ENCODE data around the gene SRSF8.
"Not testable (repeated sequence)": the region's sequence is repeated elsewhere in the genome, so short reads cannot be mapped to it uniquely, and the experiment has no call there.

Gene SRSF8

DNA sequence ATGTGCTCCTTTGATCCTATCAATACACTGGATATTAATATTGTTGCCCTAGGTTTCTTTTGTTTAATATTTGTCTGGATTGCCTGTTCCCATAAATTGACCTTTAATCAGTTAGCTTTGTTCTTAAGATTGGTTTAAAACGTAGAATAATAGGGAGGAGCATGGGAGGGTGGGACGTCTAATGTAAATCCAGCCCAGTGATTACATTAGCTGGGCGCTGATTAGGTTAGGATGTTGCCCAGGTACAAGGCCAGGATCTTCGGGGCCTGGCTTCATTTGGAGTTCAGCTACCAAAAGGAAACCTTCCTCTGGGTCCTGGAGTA is at the start of gene SRSF8:
SRSF8 (plus strand) TSS at position 204 of the 323 bp plus-strand sequence. CDS start 308 bp downstream, outside the sequence.
- DNase-seq, result no peak

- DNase-seq, result not testable (repeated sequence)
Measured at GRCh38 chr11:95021468-95021867, 45.3 kb upstream of the SRSF8 start.

DNA sequence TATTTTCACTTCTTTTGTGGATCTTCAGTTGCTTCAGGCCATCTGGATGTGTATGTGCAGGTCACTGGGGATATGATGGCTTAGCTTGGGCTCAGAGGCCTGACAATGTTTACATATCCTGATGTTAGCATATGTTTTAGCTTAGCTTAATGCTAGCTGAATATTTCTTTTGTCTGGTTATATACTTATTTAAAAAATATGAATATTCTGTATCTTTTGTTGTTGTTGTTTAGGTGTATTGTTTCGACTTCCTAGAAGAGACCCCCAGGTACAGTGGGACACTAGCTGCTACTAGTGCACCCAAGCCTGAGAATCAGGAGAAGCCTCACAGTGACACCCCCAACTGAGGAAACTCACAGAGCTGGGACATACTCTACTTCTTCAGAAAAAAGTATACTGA is 41.8 kb upstream of the SRSF8 start, which contains the start of gene KDM4E:
KDM4E (plus strand) TSS at position 301 of the 400 bp plus-strand sequence. CDS start 300 bp downstream, outside the sequence.
- no peak for DNase-seq

DNA sequence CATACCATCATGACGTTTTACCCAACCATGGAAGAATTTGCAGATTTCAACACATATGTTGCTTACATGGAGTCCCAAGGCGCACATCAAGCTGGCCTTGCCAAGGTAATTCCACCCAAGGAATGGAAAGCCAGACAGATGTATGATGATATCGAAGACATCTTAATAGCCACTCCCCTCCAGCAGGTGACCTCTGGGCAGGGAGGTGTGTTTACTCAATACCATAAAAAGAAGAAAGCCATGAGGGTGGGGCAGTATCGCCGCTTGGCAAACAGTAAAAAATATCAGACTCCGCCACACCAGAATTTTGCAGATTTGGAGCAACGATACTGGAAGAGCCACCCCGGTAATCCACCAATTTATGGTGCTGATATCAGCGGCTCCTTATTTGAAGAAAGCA is 41.1 kb upstream of the SRSF8 start:
- DNase-seq, result not testable (repeated sequence)

DNA sequence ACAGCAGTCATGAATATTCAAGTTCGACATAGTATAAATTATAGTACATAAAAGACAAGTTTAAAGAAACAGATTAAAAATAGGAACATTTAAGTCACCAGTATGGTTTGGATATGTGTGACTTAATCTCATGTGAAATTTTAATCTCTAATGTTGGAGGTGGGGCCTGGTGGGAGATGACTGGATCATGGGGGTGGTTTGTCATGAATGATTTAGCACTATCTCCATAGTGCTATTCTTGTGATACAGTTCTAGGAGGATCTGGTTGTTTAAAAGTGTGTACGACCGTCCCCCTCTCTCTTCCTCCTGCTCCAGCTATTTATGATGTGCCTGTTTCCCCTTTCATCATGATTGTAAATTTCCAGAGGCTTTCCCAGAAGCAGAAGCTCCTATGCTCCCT is 38.4 kb upstream of the SRSF8 start:
- DNase-seq, result no peak

DNA sequence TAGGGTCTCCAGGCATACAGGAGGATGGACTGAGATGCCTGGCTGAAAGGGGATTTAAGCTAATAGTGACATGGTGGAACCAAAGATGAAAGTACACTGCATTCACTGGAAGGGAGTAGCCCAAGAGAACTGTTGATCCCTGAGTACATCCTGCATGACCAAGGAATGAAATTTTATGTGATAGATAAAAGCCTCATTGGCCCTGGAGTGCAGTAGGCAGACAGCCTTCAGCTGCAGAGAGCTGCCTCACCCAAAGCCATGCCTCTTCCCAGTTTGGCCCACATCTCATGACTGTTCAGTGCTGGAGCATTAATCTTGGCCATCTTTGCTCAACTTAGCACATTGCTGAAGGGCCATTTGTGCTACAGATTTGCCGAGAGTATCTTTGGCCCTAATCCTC is 33.7 kb upstream of the SRSF8 start:
- no peak for DNase-seq

GRCh38 chr11:95035316-95035715 is 31.4 kb upstream of the SRSF8 start:
- no peak for DNase-seq

- peak; percentile 65 for DNase-seq
Measured at GRCh38 chr11:95037356-95038035, 29.2 kb upstream of the SRSF8 start.

DNA sequence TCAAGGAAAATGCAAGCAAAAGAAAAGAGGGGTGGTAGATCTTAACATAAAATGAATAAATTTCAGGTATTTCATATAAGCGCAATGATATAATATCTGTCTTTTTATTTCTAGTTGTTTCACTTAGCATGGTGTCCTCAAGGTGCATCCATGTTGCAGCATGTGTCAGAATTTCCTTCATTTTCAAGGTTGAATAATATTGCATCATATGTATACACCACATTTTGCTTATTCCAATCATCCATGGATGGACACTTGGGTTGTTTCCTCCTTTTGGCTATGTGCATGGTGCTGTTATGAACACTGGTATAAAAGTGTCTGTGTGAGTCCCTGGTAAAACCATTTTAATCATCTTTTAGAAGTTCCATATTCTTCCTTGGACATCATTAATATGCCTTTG is 24.5 kb upstream of the SRSF8 start:
- DNase-seq, result no peak

DNA sequence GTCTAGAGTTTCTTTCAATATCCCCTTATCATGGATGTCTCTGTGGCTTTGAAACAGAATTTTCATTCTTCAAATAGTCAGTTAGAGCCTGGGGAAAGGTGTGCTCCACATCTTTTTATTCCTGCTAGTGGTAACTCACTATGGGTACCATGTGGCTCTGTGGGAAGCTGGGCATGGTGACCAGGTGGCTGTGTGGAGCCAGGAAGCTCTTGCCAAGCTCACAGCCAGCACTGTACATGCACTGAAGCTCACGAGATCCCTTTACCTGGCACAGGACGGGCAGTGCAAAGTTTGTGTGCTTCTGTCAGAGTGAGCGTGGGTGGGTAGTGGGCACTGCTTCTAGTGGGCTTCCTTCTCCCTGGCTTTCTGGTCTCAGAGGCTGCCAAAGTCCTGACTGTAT is 23.8 kb upstream of the SRSF8 start:
- no peak for DNase-seq

DNA sequence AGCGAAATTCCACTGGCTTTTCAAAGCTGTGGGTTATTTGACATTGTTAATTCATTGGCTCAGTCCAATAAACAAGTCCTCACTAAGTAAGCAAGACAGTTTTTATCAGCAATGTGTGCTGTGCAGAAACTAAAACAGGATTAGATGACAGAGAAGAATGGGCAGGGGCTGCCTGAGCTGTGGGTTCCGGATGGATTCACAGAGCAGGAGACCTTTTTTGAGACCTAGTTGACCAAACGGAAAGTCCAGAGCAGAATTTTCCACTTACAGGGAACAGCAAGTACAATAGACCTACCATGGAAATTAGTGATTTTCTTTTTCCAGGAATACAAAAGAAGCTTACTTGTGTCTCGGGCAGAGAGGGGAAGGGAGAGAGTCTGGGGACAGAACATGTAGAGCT is 22.7 kb upstream of the SRSF8 start:
- no peak for DNase-seq

DNA sequence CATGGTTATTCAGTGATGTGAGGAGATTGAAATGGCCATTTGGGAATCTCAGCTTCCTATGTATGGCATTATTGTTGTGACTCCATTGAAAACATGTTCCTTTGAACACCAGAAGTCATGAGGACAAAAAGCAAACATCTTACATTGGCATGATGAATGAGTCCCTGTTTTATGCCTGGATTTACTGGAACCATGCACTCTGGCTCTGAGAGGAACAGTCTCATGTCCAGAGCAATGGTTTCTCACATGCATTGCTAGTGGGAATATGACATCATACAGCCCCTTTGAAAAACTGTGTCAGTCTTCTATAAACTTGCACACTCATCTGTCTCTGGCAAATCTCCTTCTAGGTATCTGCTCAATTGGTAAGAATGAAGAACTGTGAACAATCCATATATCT is 20.9 kb upstream of the SRSF8 start:
- no peak for DNase-seq

GRCh38 chr11:95049122-95049521 is 17.6 kb upstream of the SRSF8 start, which contains the start of gene KDM4F:
Gene KDM4F, plus strand, starts transcription at chr11:95049422.
- not testable (repeated sequence) for DNase-seq

GRCh38 chr11:95050595-95051202 is 16.0 kb upstream of the SRSF8 start:
- DNase-seq, result no peak

DNA sequence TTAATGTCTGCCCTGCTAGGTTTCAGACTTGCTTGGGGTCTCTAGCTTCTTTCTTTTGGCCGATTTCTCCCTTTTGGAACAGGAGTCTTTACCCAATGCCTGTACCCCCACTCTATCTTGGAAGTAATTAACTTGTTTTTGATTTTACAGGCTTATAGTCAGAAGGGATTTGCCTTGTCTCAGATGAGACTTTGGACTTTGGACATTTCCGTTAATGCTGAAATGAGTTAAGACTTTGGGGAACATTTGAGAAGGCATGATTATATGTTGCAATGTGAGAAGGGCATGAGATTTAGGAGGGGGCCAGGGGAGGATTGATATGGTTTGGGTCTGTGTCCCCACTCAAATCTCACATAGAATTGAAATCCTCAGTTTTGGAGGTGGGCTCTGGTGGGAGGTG is 12.4 kb upstream of the SRSF8 start:
- no peak for DNase-seq

- DNase-seq, result no peak
Measured at GRCh38 chr11:95055283-95055897, 11.3 kb upstream of the SRSF8 start.

GRCh38 chr11:95057959-95058358 is 8.8 kb upstream of the SRSF8 start:
- DNase-seq, result no peak

DNA sequence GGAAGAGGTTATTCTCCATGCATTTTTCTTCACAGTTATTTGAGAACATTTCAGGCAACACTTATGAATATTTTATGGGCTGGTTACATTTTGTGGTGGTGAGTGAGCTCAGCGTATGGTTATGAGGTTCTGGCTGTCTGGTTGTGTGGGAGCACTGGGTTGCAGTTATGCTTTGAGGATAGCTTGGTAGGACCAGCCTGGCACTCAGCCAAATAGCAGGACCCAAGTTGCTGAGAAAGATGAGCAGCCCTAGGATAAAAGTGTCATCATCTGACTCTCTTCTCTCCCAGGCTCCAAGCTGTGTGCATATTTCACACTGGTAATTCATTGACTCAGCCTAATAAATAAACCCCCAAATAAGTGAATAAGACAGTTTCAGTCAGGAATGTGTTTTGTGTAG is 8.1 kb upstream of the SRSF8 start:
- DNase-seq, result no peak

DNA sequence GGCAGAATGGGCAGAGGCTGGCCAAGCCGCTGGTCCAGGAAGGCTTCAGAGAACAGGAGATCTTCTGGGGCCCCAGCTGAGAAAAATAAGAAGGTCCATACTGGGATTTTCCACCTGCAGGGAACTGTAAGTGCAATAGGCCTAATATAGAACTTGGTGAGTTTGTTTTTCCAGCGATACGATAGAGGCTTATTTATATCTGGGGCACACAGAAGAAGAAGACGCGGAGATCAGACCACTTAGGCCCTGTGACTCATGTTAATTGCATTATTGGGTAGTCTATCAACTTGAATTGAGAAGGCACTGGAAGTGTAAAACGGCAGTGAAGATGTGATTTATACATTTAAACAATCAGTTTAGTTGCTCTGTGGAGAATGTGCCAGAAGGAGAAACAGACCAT is 7.7 kb upstream of the SRSF8 start:
- no peak for DNase-seq

DNA sequence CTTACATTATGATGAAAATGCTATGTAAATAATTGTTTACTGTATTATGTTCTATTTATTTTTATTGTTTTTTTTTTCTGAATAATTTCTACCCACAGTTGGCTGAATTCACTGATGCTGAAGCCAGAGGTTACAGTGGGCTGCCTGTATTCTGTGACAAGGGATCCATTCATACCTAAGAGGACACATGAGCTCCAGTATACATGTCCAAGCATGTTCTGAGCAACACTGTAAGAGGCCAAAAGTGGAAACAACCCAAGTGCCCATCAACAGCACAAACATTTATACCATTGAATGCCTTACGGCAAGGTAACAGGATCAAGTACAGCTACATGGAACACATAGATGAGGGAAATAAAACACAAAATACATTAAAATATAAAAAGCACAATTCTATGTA is 1.4 kb upstream of the SRSF8 start:
- DNase-seq, result no peak

GRCh38 chr11:95067039-95067840 is 521 bp downstream of the SRSF8 start:
- DNase-seq, result peak; percentile 96

DNA sequence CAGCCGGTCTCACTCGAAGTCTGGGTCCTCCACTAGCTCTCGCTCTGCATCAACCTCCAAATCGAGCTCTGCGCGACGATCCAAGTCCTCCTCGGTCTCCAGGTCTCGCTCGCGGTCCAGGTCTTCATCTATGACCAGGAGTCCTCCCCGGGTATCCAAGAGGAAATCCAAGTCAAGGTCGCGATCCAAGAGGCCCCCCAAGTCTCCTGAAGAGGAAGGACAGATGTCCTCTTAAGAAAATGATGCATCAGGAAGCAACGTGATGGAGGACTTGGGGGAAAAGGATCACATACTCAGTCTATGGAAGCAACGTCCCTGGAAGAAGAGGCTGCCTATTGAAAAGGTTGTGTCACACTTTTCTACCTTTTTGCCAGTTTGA is 1.1 kb downstream of the SRSF8 start:
- DNase-seq, result no peak

DNA sequence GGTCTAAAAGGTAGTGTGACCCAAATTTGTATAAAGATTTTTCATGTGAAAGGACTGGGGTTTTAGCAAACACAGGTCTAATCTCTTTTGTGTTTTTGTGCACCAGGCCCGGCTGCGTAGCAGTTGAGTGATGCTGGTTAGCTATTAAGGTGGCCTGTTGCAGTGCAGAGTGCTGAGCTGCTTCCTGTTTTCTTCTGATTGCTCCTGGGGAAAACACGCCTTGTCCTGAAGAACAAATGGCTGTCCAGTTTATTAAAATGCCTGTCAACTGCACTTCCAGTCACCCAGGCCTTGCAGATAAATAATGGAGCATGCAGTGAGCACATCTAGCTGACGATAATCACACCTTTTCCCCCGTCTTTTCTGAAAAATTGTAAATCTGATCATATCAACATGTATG is 1.8 kb downstream of the SRSF8 start:
- peak; percentile 86 for DNase-seq

DNA sequence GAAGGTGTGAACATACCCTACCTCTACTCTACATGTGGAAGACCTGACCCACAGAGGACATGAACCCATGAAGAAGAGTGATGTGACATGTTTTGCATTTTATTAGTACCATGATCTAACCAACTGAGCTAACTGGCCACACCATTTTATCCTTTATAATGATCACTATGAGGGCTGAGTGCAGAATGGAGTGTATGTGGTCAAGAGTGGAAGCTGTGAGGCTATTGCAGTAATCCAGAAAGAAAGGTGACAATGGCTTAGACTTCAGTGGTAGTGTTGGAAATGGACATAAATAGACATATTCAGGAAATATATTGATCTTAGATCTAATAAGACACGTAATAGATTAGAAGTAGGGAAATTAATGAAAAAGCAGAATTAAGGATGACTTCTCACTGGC is 3.8 kb downstream of the SRSF8 start:
- no peak for DNase-seq
